ENCODE measurements around the gene RALGAPA2.

DNA sequence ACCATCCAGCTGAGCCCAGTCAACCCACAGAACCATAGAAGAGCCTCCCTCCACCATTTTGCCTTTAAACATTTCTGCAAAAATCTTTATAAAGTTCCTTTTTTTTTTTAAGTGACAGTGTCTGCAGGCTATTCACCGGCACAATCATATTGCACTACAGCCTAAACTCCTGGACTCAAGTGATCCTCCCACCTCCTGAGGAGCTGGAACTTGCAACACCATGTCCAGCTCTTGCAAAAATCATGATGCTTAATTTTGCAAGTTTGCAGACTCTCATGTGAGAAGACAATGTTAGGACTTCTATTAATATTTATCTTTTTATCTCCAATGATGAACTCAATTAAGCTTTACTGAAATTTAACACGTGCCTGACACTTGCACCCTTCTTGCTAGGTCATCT, 255.7 kb downstream of the RALGAPA2 start:
- TF ChIP-seq RAD21 (CRISPR knock-in tag; IDR thresholded peaks at IDR 0.05) (no peak), CHD4 (IDR thresholded peaks at IDR 0.05; ENCODE audit: borderline replicate concordance, low read length) (no peak), FOXM1 (CRISPR knock-in tag; IDR thresholded peaks at IDR 0.05) (no peak), ZNF644 (CRISPR knock-in tag; IDR thresholded peaks at IDR 0.05; ENCODE audit: low read depth) (no peak), CREB1 (IDR thresholded peaks at IDR 0.05) (no peak), CREB1 (CRISPR knock-in tag; IDR thresholded peaks at IDR 0.05) (no peak), POLR2A (IDR thresholded peaks at IDR 0.05; ENCODE audit: insufficient read depth in 1 of 2, low read depth in 2 of 2, low read length in 2 of 2) (no peak), SMARCE1 (IDR thresholded peaks at IDR 0.05; ENCODE audit: borderline replicate concordance) (no peak), MAF1 (CRISPR knock-in tag; IDR thresholded peaks at IDR 0.05; ENCODE audit: borderline replicate concordance) (no peak), EHMT2 (IDR thresholded peaks at IDR 0.05; ENCODE audit: borderline replicate concordance, low read depth, low read length) (no peak), SRF (IDR thresholded peaks at IDR 0.05; ENCODE audit: low read depth, low read length) (no peak), ERF (CRISPR knock-in tag; IDR thresholded peaks at IDR 0.05) (no peak), MAFK (conservative IDR thresholded peaks at IDR 0.05 in 1 of 2, IDR thresholded peaks at IDR 0.05 in 1 of 2; ENCODE audit: low read length in 2 of 2) (no peak)
- TF ChIP-seq, protein P1, sequence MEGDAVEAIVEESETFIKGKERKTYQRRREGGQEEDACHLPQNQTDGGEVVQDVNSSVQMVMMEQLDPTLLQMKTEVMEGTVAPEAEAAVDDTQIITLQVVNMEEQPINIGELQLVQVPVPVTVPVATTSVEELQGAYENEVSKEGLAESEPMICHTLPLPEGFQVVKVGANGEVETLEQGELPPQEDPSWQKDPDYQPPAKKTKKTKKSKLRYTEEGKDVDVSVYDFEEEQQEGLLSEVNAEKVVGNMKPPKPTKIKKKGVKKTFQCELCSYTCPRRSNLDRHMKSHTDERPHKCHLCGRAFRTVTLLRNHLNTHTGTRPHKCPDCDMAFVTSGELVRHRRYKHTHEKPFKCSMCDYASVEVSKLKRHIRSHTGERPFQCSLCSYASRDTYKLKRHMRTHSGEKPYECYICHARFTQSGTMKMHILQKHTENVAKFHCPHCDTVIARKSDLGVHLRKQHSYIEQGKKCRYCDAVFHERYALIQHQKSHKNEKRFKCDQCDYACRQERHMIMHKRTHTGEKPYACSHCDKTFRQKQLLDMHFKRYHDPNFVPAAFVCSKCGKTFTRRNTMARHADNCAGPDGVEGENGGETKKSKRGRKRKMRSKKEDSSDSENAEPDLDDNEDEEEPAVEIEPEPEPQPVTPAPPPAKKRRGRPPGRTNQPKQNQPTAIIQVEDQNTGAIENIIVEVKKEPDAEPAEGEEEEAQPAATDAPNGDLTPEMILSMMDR (CRISPR knock-in tag; IDR thresholded peaks at IDR 0.05): no peak

All from HepG2 (cell line).